IMR-90 (cell line): ENCODE data around the gene S100A8. TPM values are rescaled to one million over a fixed set of nuclear protein-coding genes. Genes with fewer than 3 reads are reported as not detected.

Source experiments
- ATAC-seq: fragments of 200-7000 bp; cut with Tn5 transposase; 2 replicates; pipeline ENCODE4 v1.9.1; 2020; ENCODE audit warnings: low read depth, mild to moderate bottlenecking, moderate library complexity
- BruUV-seq: library from RNA; stranded (reverse); fragments of 400-500 nt; replicated peaks from 2 replicates; lab custom pipeline; 2021; lab: Mats Ljungman, UMichigan
- CTCF ChIA-PET: fragments of 300-600 bp; formaldehyde crosslinking; extraction: SDS; loops from one replicate; lab custom pipeline; 2021; ENCODE audit warnings: antibody characterized with exemption; lab: Yijun Ruan, JAX
- POLR2A ChIA-PET: fragments of 300-600 bp; sonication (Branson Sonifier 250); formaldehyde crosslinking; loops from one replicate; lab custom pipeline; 2022; ENCODE audit warnings: antibody characterized with exemption; ENCODE audit not compliant: unreplicated experiment; lab: Charles Lee
- DNase-seq: peaks from one replicate; pipeline ENCODE4 v3.0.0; 2013
- H2AFZ ChIP-seq: replicated peaks from 2 replicates; pipeline ENCODE3; 2013; ENCODE audit warnings: low read length, mild to moderate bottlenecking; ENCODE audit not compliant: poor library complexity
- H2AK5ac ChIP-seq: 2 replicates; pipeline ENCODE4 v1.6.1; 2013; ENCODE audit warnings: low read depth, low read length, inconsistent platforms
- H2AK9ac ChIP-seq: replicated peaks from 2 replicates; pipeline ENCODE3; 2013; ENCODE audit warnings: mild to moderate bottlenecking, low read depth, low read length, moderate library complexity; ENCODE audit not compliant: poor library complexity
- H2BK120ac ChIP-seq: 2 replicates; pipeline ENCODE4 v1.6.1; 2013; ENCODE audit warnings: low read depth, low read length, inconsistent platforms
- H2BK15ac ChIP-seq: 3 replicates; pipeline ENCODE4 v1.6.1; 2013; ENCODE audit warnings: low read depth, low read length, inconsistent platforms
- H2BK20ac ChIP-seq: 2 replicates; pipeline ENCODE4 v1.6.1; 2013; ENCODE audit warnings: low read depth, mild to moderate bottlenecking, inconsistent platforms, low read length, moderate library complexity
- H2BK5ac ChIP-seq: 2 replicates; pipeline ENCODE4 v1.6.1; 2013; ENCODE audit warnings: mild to moderate bottlenecking, low read depth, low read length, inconsistent platforms; ENCODE audit not compliant: poor library complexity, severe bottlenecking
- H3K14ac ChIP-seq: replicated peaks from 2 replicates; pipeline ENCODE4 v1.6.1; 2013; ENCODE audit warnings: low read depth, low read length, inconsistent platforms
- H3K18ac ChIP-seq: 2 replicates; pipeline ENCODE4 v1.6.1; 2013; ENCODE audit warnings: low read depth, low read length, control low read depth
- H3K23ac ChIP-seq: 2 replicates; pipeline ENCODE4 v1.6.1; 2013; ENCODE audit warnings: low read depth, low read length, inconsistent platforms
- H3K27ac ChIP-seq: 2 replicates; pipeline ENCODE4 v1.5.1; 2013; ENCODE audit warnings: mild to moderate bottlenecking, control low read depth, low read length; ENCODE audit not compliant: insufficient read depth
- H3K27me3 ChIP-seq: 2 replicates; pipeline ENCODE4 v1.6.1; 2013; ENCODE audit warnings: low read length; ENCODE audit not compliant: control insufficient read depth, insufficient read depth
- H3K36me3 ChIP-seq: 2 replicates; pipeline ENCODE4 v1.6.1; 2013; ENCODE audit warnings: low read length, mixed read lengths; ENCODE audit not compliant: control insufficient read depth, insufficient read depth
- H3K4ac ChIP-seq: 2 replicates; pipeline ENCODE4 v1.6.1; 2013; ENCODE audit warnings: low read depth, low read length, inconsistent platforms
- H3K4me1 ChIP-seq: 2 replicates; pipeline ENCODE4 v1.6.1; 2013; ENCODE audit warnings: low read length, mixed read lengths; ENCODE audit not compliant: control insufficient read depth, insufficient read depth
- H3K4me2 ChIP-seq: 2 replicates; pipeline ENCODE4 v1.6.1; 2013; ENCODE audit warnings: low read depth, mild to moderate bottlenecking, control low read depth, low read length, moderate library complexity
- H3K4me3 ChIP-seq: 2 replicates; pipeline ENCODE4 v1.5.1; 2013; ENCODE audit warnings: low read depth, mild to moderate bottlenecking, control low read depth, low read length, moderate library complexity; ENCODE audit not compliant: insufficient read depth
- H3K56ac ChIP-seq: 2 replicates; pipeline ENCODE4 v1.6.1; 2013; ENCODE audit warnings: low read length, inconsistent platforms; ENCODE audit not compliant: insufficient read depth; ENCODE audit errors: extremely low read depth
- H3K79me1 ChIP-seq, 2 experiments: 2 replicates each; pipeline ENCODE4 v1.6.1; 2013; ENCODE audit warnings: low read length in 2 of 2, inconsistent platforms in 1 of 2, low read depth in 1 of 2
- H3K9ac ChIP-seq: 2 replicates; pipeline ENCODE4 v1.6.1; 2013; ENCODE audit warnings: low read depth, low read length, control low read depth
- H3K9me1 ChIP-seq: 2 replicates; pipeline ENCODE4 v1.6.1; 2013; ENCODE audit warnings: low read length, inconsistent platforms; ENCODE audit not compliant: insufficient read depth
- H3K9me3 ChIP-seq: 2 replicates; pipeline ENCODE4 v1.6.1; 2013; ENCODE audit warnings: low read length; ENCODE audit not compliant: control insufficient read depth, insufficient read depth
- H4K20me1 ChIP-seq: 2 replicates; pipeline ENCODE4 v1.6.1; 2013; ENCODE audit warnings: low read length, inconsistent platforms; ENCODE audit not compliant: insufficient read depth
- H4K5ac ChIP-seq: 2 replicates; pipeline ENCODE4 v1.6.1; 2013; ENCODE audit warnings: mild to moderate bottlenecking, low read depth, low read length, control low read depth
- H4K8ac ChIP-seq, 2 experiments: 2 replicates each; pipeline ENCODE4 v1.6.1; 2013; ENCODE audit warnings: low read depth in 2 of 2, low read length in 2 of 2, control low read depth in 1 of 2, inconsistent platforms in 1 of 2
- H4K91ac ChIP-seq: 2 replicates; pipeline ENCODE4 v1.6.1; 2013; ENCODE audit warnings: low read depth, low read length, inconsistent platforms; ENCODE audit not compliant: insufficient read depth
- BHLHE40 ChIP-seq: fragments of 150-350 bp; IDR thresholded peaks from 2 replicates; pipeline ENCODE4 v1.6.1; 2016; ENCODE audit warnings: mild to moderate bottlenecking, low read depth, low read length
- CEBPB ChIP-seq: IDR thresholded peaks from 2 replicates; pipeline ENCODE4 v1.6.1; 2012; ENCODE audit warnings: low read depth, low read length, improper control_type of control experiment
- CHD1 ChIP-seq: IDR thresholded peaks from 2 replicates; pipeline ENCODE4 v1.6.1; 2012; ENCODE audit warnings: low read depth, low read length, improper control_type of control experiment
- ELK1 ChIP-seq: fragments of 150-350 bp; IDR thresholded peaks from 2 replicates; pipeline ENCODE4 v1.6.1; 2016; ENCODE audit warnings: low read depth, mild to moderate bottlenecking, low read length, moderate library complexity, borderline replicate concordance
- FOS ChIP-seq: fragments of 150-350 bp; IDR thresholded peaks from 2 replicates; pipeline ENCODE4 v1.6.1; 2016; ENCODE audit warnings: low read depth, low read length
- MAFK ChIP-seq: IDR thresholded peaks from 2 replicates; pipeline ENCODE4 v1.6.1; 2012; ENCODE audit warnings: low read depth, low read length, improper control_type of control experiment
- MAZ ChIP-seq: IDR thresholded peaks from 2 replicates; pipeline ENCODE4 v1.6.1; 2012; ENCODE audit warnings: low read depth, mild to moderate bottlenecking, low read length, improper control_type of control experiment, moderate library complexity, borderline replicate concordance
- MXI1 ChIP-seq: IDR thresholded peaks from 2 replicates; pipeline ENCODE4 v1.6.1; 2012; ENCODE audit warnings: low read depth, mild to moderate bottlenecking, low read length, moderate library complexity, borderline replicate concordance
- NFE2L2 ChIP-seq: fragments of 150-350 bp; IDR thresholded peaks from 2 replicates; pipeline ENCODE4 v1.6.1; 2016; ENCODE audit warnings: low read depth, mild to moderate bottlenecking, low read length
- POLR2A ChIP-seq: IDR thresholded peaks from 2 replicates; pipeline ENCODE4 v1.6.1; 2012; ENCODE audit warnings: mild to moderate bottlenecking, low read depth, low read length
- RAD21 ChIP-seq: IDR thresholded peaks from 2 replicates; pipeline ENCODE4 v1.6.1; 2012; ENCODE audit warnings: low read length, improper control_type of control experiment
- RCOR1 ChIP-seq: IDR thresholded peaks from 2 replicates; pipeline ENCODE4 v1.6.1; 2012; ENCODE audit warnings: mild to moderate bottlenecking, low read length, improper control_type of control experiment; ENCODE audit not compliant: insufficient replicate concordance
- RFX5 ChIP-seq: IDR thresholded peaks from 2 replicates; pipeline ENCODE4 v1.8.0; 2012; ENCODE audit warnings: low read depth, mild to moderate bottlenecking, low read length, moderate library complexity
- SMC3 ChIP-seq: fragments of 150-350 bp; IDR thresholded peaks from 2 replicates; pipeline ENCODE4 v1.6.1; 2016; ENCODE audit warnings: low read depth, mild to moderate bottlenecking, antibody characterized with exemption, low read length, moderate library complexity
- USF2 ChIP-seq: fragments of 150-350 bp; IDR thresholded peaks from 2 replicates; pipeline ENCODE4 v1.6.1; 2017; ENCODE audit warnings: mild to moderate bottlenecking, antibody characterized with exemption, low read length, low read depth
- dilution Hi-C: fragments of 300-500 bp; cut with HindIII; formaldehyde crosslinking; loops from one replicate; pipeline ENCODE4 v1.14.3; 2018; ENCODE audit warnings: low sequenced_read_pairs; ENCODE audit not compliant: unreplicated experiment
- in situ Hi-C: fragments of 300-500 bp; cut with MboI; formaldehyde crosslinking; loops from 3 replicates; pipeline ENCODE4 v1.14.3; 2019; ENCODE audit warnings: low sequenced_read_pairs, inconsistent platforms, mixed read lengths
- intact Hi-C: fragments of 100-400 bp; cut with micrococcal nuclease; formaldehyde crosslinking; loops from 2 replicates; pipeline ENCODE4 v1.10.0; 2022
- polyA plus RNA-seq, 3 experiments: library from polyadenylated mRNA; depleted of rRNA; stranded (reverse); fragments of >200 nt; gene quantifications; 2 replicates each; pipeline ENCODE4 v1.2.3, GENCODE V29; 2012; ENCODE audit warnings: low replicate concordance in 1 of 3
- total RNA-seq: library from RNA; depleted of rRNA; stranded (reverse); fragments of >200 nt; gene quantifications from 2 replicates; pipeline ENCODE4 v1.2.3, GENCODE V29; 2012
- TF ChIP-seq, protein P1 (sequence below): conservative IDR thresholded peaks from 2 replicates; pipeline ENCODE4 v1.5.1; 2012; ENCODE audit warnings: mild to moderate bottlenecking, low read depth, low read length, improper control_type of control experiment

S100A8 gene
- total and polyA plus RNA-seq, 2 of the 4 experiments (the other 2 are of a cell fraction), result not detected

GRCh38 chr1:153439273-153439672, 48.4 kb upstream of the S100A8 start:
- H3K18ac ChIP-seq, result no peak overlapping the region
- no peak overlapping the region for H2AFZ ChIP-seq
- H2BK20ac ChIP-seq, result no peak overlapping the region
- H3K4me1 ChIP-seq, result no peaks in the 10 kb centered on the region
- H4K5ac ChIP-seq, result no peak overlapping the region
- no peak overlapping the region for H2AK9ac ChIP-seq
- dilution Hi-C loops, result no loop called here
- H3K56ac ChIP-seq, result no peak overlapping the region
- H3K9me3 ChIP-seq, result no peaks in the 10 kb centered on the region
- no peaks in the 10 kb centered on the region for H3K79me1 ChIP-seq
- H3K4me2 ChIP-seq, result no peak overlapping the region
- H2BK120ac ChIP-seq, result no peak overlapping the region
- ChIA-PET CTCF (no interaction called here), POLR2A (no interaction called here)
- H4K8ac ChIP-seq, result no peak overlapping the region
- no peaks in the 10 kb centered on the region for H3K36me3 ChIP-seq
- no peak for ATAC-seq
- no peak overlapping the region for H2BK15ac ChIP-seq
- no peak overlapping the region for H3K4ac ChIP-seq
- H3K23ac ChIP-seq, result no peak overlapping the region
- no TSS peak for BruUV-seq
- H3K9ac ChIP-seq, result no peak overlapping the region
- no peaks in the 10 kb centered on the region for H3K9me1 ChIP-seq
- H2BK5ac ChIP-seq, result no peak overlapping the region
- no peak overlapping the region for H3K27ac ChIP-seq
- no peak for DNase-seq
- in situ Hi-C loops, result no loop called here
- H4K91ac ChIP-seq, result no peak overlapping the region
- no peaks in the 10 kb centered on the region for H4K20me1 ChIP-seq
- no peaks in the 10 kb centered on the region; the same call in 1 of the 2 replicates for H3K27me3 ChIP-seq
- H3K4me3 ChIP-seq, result no peak overlapping the region
- intact Hi-C loops, result no loop called here
- no peak for TF ChIP-seq RAD21
- TF ChIP-seq ELK1, result no peak
- no peak for TF ChIP-seq RFX5
- TF ChIP-seq CHD1, result no peak
- TF ChIP-seq CEBPB, result no peak
- no peak for TF ChIP-seq BHLHE40
- no peak for TF ChIP-seq POLR2A
- TF ChIP-seq MAFK, result no peak
- no peak for TF ChIP-seq MAZ
- no peak for TF ChIP-seq SMC3
- no peak for TF ChIP-seq MXI1
- TF ChIP-seq USF2, result no peak
- TF ChIP-seq NFE2L2, result no peak
- TF ChIP-seq, protein P1, sequence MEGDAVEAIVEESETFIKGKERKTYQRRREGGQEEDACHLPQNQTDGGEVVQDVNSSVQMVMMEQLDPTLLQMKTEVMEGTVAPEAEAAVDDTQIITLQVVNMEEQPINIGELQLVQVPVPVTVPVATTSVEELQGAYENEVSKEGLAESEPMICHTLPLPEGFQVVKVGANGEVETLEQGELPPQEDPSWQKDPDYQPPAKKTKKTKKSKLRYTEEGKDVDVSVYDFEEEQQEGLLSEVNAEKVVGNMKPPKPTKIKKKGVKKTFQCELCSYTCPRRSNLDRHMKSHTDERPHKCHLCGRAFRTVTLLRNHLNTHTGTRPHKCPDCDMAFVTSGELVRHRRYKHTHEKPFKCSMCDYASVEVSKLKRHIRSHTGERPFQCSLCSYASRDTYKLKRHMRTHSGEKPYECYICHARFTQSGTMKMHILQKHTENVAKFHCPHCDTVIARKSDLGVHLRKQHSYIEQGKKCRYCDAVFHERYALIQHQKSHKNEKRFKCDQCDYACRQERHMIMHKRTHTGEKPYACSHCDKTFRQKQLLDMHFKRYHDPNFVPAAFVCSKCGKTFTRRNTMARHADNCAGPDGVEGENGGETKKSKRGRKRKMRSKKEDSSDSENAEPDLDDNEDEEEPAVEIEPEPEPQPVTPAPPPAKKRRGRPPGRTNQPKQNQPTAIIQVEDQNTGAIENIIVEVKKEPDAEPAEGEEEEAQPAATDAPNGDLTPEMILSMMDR, result no peak
- no peak for TF ChIP-seq FOS
- TF ChIP-seq RCOR1, result no peak
- H2AK5ac ChIP-seq, result no peak overlapping the region
- H3K14ac ChIP-seq, result no peak overlapping the region
